ENCODE measurements around the gene CATSPER4.

DNA sequence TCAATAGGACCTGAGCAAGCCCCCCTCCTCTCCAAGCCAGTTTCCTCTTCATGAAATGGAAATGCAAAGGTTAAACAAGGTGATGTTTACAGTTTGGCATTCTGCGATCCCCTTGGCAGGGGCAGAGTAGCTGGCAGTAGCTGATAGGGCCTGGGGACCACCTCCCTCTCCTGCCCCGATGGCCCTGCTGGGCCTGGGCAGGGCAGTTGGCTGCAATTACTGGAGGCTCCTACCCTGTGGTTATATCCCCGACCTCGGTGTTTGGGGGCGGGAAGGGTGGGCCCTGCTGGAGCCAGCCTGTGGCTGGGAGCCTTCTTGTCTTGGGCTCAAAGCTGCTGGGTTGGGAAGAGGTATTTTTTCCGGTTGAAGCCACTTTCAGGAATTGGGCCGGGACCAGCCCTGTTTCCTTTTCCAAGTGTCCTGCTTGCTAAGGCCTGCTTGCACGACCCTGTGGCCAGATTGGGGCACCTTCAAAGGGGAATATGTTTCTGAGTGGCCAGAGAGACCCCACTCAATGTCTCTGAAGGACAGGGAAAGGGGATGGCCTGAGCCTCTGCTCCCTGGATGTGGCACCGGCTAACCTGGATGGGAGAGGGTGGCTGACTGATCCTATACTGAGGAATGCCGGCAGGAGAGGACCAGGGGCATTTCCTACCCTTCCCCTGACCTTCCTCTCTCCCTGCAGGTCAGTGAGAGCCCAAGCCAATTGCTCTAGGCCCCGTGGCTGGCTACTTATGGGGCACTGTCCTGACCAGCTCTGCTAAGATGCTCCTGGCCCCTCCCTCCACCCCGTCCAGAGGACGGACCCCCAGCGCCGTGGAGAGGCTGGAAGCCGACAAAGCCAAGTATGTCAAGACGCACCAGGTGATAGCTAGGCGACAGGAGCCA, 29.6 kb upstream of the CATSPER4 start:
- TF ChIP-seq POLR2AphosphoS5 (IDR thresholded peaks at IDR 0.05; ENCODE audit: low read depth, low read length) (no peak), POLR2A (IDR thresholded peaks at IDR 0.05; ENCODE audit: low read depth, low read length) (no peak), TAF1 (IDR thresholded peaks at IDR 0.05; ENCODE audit: borderline replicate concordance, low read depth, low read length) (no peak)
